ENCODE results near the gene ZSWIM9. TPM values are rescaled to one million over a fixed set of nuclear protein-coding genes. Genes with fewer than 3 reads are reported as not detected.

Gene ZSWIM9
- total RNA-seq, 1 experiment from 2014 or later = 2.9 TPM

DNA sequence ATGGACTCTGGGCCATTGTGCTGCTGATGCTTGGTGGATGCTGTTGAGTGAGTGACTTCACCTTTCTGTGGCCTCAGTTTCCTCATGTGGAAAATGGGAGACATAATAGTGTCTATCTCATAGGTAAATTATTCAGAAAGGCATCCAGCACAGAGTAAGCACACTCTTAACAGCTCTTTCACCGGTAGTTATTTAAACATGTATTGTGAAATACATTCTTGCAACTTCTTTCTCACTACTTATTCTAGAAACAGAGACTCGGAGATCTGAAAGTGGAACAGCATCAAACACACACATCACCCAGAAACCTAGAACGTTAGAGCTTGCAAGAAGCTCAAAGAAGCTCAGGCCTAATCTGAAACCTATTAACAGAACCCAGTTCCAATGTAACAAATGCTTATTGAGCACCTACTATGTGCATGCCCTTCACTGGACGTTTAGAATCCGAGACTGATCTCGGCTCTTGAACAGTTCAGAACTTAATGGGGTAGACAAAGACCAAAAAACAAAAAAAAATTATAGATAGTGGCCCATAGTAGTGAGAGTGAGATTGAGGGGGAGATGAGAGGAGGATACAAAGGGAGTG lies 4.1 kb downstream of the ZSWIM9 start:
- DNase-seq (ENCODE audit: low read depth) = no peak

DNA sequence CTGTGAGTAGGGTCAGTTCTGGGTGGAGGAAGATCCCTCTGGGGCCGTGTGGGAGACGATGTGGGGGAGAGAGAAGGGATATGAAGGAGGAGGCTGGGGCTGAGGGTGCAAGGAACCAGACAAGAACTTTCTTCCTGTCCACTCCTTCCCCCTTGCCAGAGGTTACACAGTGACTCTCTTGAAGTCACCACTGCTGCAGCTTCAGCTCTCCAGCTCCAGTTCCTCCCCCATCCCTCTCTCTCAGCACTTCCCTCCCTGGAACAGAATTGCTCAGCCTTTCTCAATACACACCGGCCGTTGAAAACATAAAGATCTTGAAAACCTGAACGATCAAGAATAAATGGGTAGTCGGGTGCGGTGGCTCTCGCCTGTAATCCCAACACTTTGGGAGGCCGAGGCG lies 5.1 kb downstream of the ZSWIM9 start:
- no peak for DNase-seq (ENCODE audit: low read depth)

DNA sequence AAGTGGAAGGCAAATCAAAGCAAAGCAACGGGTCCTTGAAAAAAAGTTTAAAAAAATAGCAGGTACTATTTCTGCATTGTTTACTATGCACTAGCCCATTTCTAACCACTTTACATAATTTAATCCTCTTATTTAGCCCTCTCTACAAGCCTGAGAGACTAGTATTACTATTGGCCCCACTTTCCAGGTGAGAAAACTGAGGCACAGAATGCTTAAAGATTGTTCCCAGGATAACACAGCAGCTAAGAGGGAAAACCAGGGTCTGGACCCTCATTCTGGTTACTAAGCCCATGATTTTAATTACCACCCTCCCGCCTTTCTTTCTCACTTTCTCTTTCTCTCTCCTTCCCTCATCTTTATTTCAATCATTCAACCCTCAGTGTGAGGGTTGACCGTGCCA lies 5.7 kb downstream of the ZSWIM9 start:
- no peak for DNase-seq (ENCODE audit: low read depth)

DNA sequence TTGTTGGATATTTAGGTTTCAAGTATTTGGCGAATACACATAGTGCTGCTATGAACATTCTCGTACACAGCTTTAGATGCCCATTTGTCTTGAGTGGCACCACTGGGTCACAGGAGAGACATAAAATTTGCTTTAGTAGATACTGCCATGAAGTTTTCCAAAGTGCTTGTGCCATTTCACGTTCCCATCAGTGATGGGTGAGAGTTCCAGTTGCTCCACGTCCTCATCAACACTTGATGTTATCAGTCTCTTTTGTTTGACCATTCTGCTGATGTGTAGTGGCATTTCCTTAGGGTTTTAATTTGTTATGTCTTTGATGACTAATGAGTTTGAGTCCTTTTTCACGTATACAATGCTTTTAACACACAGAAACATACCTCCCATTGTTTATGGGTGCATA lies 11.0 kb downstream of the ZSWIM9 start:
- DNase-seq (ENCODE audit: low read depth) = no peak

DNA sequence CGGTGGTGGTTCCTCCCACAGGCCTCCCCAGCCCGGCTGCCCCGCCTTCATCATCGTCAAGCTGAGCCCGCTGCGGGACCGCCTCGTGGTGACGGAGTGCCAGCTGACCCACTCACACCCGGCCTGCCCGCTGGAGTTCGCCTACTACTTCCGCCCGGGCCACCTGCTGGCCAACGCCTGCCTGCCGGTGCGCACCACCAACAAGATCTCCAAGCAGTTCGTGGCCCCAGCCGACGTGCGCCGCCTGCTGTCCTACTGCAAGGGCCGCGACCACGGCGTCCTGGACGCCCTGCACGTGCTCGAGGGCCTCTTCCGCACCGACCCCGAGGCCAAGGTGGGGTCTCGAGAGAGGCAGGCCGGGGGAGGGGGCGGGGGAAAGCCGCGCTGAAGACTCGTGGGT lies 12.0 kb downstream of the ZSWIM9 start:
- no peak for DNase-seq (ENCODE audit: low read depth)

DNA sequence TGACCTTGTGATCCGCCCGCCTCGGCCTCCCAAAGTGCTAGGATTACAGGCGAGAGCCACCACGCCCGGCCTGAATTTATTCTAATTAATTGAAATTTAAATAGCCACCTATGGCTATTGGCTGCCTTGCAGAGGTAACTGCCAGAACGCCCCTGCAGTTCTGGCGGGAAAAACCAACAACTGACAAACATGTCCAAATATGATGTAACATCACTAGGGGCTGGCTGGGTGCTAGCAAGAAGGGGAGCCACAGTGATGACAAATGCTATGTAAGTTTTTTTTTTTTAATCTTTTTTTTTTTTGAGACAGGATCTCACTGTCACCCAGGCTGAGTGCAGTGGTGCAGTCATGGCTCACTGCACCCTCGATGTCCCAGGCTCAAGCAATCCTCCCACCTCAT lies 12.9 kb downstream of the ZSWIM9 start:
- DNase-seq (ENCODE audit: low read depth) = no peak

DNA sequence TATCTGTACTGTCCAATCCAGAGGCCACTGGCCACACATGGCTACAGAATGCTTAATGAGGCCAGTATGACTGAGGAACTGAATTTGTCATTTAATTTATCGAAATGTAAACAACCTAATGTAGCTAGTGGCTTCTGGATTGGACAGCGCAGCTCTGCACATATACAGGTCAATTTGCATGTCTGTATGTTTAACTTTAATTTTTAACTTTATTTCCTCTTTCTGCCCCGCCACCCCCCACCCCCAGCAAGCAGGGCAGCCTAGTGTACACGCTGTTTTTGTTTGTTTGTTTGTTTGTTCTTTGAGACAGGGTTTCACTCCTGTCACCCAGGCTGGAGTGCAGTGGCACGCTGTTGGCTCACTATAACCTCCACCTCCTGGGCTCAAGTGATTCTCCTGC lies 15.5 kb downstream of the ZSWIM9 start:
- DNase-seq (ENCODE audit: low read depth) = no peak

DNA sequence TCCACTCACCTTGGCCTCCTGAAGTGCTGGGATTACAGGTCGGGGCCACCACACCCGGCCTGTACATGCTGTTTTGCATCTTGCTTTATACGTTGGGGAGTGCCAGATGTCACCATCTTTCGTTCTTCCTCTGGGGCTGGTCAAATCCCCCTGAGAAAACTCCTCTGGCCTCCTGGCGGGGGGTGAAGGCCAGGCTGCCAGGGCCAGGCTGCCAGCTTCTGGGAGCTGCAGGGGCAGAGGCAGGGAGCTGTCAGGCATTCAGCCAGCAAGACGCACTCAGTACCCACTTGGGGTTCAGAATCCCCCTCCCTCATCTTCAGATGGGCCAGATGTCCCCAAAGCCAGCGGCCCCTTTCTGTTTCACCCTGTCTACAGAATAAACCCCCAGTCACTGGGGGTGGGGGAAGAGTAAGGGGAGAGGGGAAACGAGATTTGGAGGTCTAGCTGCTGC lies 16.1 kb downstream of the ZSWIM9 start:
- no peak for DNase-seq (ENCODE audit: low read depth)

DNA sequence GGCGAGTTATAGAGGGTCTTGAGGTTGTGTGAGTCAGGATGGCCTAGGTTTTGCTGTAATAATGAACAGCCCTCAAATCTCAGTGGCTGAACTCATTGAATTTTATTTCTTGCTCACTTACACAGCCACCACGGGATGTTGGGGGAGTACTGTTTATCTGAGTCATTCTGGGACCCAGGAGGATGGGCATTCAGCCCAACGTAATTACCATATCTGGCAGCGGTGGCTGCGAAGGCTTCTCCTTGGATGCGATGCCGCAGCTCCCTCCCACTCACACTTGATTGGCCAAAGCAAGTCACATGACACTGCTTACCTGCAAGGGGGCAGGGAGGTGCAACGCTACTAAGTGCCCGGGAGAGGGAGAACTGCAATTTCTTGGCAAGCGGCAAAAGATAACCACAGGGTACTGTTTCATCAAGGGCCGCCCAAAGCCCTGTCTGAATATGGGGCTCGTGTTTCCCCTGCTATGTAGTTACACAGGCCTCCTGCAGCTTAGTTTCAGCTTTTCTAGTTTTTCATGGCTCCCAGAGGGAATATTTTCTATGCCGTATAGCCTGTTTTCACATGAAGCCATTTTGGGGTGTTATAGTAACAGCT lies 19.9 kb downstream of the ZSWIM9 start:
- DNase-seq (ENCODE audit: low read depth) = peak; percentile 19

DNA sequence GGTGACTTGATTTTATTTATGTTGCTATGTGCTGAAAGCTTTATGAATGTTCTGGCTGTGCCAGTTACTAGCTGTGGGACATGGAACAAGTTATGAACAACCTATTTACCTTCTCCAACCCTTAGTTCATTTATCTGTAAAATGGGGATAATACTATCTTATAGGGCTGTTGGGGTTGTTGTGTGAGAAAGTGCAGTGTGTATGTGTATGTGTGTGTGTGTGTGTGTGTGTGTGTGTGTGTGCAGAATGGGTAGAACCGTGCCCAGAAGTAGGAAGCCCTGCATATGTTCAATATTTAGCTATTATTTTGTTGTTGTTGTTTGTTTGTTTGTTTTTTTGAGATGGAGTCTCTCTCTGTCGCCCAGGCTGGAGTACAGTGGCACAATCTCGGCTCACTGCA lies 20.4 kb downstream of the ZSWIM9 start:
- DNase-seq (ENCODE audit: low read depth) = no peak

DNA sequence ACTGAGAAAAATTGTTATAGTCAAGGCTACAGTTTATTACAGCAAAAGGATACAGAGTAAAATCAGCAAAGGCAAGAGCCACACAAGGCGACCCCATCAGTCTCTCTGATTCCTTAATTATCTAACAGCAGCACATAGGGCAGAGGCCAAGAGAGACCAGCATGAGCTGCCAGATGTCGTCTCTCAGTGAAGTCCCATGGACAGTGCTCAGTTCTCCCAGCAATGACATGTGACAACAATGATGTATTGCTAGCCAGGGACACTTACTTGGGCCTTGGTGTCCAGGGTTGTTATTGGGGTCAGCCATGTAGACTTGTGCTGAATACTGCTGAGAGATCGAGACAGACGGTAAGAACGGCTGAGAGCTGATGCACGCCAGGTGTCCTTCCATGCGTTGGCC lies 22.3 kb downstream of the ZSWIM9 start:
- no peak for DNase-seq (ENCODE audit: low read depth)

DNA sequence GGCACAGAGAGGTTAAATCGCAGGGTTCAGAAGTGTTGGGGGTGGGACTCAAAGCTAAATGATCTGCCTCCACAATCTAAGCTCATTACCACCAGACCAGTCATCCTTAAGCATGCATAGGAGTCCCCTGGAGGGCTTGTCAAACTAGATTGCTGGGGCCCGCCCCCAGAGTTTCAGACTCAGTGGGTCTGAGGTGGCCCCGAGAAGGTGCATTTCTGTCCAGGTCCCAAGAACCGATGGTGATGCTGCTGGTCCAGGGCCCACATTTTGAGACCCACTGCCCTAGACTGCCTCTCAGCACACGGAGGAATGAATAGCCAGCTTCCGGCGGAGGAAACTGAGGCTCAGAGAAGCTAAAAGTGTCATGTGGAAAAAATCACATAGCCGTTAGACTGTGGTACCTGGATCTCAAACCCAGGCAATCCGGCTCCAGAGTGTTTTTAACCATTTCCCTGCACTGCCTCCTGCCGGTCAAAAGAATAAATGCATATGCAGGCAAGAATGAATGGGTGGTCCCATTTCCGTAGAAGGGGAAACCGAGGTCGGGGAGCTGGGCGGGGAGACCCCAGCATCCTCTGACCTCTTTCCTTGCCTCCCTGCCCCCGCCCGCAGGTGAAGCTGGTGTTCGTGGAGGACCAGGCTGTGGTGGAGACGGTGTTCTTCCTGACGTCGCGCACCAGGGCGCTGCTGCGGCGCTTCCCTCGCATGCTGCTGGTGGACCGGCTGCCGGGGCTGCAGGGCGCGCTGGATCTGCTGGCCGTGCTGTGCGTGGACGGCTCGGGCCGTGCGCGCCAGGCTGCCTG lies 23.8 kb downstream of the ZSWIM9 start:
- DNase-seq (ENCODE audit: low read depth) = no peak

DNA sequence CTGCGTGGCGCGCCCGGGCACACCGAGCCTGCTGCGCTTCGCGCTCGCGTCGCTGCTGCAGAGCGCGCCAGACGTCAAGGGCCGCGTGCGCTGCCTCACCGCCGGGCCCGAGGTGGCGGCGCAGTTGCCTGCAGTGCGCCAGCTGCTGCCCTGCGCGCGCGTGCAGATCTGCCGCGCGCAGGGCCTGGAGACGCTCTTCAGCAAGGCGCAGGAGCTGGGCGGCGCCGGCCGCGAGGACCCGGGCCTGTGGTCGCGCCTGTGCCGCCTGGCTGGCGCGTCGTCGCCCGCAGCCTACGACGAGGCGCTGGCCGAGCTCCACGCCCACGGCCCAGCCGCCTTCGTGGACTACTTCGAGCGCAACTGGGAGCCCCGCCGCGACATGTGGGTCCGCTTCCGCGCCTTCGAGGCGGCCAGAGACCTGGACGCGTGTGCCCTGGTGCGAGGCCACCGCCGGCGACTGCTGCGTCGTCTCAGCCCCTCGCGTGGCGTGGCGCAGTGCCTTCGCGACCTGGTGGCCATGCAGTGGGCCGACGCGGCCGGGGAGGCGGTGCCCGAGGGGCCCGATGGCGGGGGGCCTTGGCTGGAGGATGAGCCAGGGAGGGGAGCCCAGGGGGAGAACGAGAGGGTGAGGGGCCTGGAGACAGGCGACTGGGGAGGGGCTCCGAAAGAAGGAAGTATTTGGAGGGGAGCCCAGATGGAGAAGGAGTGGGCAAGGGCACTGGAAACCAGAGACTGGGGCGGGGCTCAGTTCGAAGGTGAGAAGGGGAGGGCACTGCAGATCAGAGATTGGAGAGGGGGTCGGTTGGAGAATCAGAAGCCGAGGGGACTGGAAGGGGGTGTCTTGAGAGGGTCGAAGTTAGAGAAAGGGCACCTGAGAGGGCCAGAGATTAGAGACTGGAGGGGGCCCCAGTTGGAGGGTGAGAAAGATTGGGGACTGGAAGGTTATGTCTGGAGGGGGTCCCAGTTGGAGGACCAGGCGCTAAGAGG lies 24.7 kb downstream of the ZSWIM9 start:
- no peak for DNase-seq (ENCODE audit: low read depth)

DNA sequence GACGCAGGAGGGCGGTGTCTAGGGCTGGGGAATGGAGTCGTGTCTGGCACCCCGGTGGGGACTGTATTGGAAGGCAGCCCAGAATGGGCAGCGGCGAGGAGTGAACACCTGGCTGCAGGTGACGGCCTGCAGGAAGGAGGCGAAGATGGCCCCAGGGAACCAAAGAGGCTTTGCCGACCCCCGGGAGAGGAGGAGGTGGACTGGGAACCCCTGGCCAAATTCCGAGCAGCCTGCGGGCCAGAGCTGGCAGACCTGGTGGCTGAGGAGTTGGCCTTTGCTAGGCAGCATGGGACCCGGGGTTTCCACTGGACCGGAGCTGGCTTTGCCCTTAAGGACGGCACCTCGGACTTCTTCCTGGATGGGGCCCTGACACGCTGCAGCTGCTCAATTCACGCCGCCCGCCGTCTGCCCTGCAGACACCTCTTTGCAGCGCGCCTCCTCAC lies 25.9 kb downstream of the ZSWIM9 start:
- DNase-seq (ENCODE audit: low read depth) = no peak

DNA sequence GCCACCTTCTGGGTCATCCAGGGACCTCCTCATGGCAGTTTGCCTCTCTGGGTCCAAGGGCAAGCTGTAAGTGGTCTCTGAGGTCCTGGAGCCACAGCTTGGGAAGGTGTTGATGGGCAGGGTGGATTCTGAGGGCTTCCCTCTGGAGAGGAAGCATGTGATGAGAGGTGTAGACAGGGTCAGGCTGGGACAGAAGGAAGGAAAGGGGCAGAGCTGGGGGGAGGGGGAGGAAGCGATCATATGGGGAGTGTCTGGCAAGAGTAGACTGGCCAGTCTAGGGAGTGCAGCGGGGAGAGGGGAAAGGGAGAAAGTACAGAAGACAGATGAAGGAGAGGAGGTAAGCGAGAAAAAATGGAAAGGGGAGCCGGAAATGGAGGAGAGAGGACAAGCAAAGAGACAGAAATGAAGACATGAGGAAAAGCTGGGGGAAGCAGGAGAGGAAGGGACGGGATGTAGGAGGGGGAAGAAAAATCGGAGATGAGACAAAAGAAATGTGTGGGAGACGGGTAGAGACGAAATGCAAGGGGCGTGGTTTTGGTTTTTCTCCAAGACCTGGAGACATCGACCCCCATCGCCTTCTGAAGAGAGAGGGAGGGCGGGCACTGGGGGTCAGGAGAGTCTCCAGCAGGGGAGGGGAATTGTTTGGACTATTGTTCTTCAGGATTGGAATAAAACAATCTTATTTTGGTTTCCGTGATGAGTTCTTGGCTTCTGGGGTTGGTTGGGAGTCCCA lies 26.6 kb downstream of the ZSWIM9 start:
- no peak for DNase-seq (ENCODE audit: low read depth)

DNA sequence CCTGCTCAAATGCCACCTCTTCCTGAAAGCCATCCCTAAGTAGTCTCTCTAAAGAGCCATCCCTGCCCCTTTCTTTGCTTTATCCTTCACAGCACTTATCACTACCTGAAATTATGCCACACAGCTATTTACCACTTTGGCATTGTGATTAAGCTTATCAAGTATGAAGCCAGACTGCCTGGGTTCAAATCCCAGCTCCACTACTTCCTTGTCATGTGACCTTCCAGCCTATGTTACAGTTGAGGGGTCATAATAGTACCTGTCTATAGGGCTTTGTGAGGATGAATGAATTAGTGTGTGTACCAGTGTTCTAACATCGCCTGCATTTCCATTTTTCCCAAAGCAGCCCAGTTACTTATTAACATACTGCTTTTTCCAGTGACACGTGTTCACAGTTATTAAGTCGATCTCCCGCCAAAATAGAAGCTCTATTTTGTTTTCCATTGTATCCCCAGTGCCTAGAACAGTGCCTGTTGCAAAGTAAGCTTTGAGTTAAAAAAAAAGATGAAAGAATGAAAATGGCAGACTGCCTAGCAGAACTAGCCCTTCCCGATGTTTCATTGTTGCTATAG lies 32.8 kb downstream of the ZSWIM9 start:
- peak; percentile 18 for DNase-seq (ENCODE audit: low read depth)

DNA sequence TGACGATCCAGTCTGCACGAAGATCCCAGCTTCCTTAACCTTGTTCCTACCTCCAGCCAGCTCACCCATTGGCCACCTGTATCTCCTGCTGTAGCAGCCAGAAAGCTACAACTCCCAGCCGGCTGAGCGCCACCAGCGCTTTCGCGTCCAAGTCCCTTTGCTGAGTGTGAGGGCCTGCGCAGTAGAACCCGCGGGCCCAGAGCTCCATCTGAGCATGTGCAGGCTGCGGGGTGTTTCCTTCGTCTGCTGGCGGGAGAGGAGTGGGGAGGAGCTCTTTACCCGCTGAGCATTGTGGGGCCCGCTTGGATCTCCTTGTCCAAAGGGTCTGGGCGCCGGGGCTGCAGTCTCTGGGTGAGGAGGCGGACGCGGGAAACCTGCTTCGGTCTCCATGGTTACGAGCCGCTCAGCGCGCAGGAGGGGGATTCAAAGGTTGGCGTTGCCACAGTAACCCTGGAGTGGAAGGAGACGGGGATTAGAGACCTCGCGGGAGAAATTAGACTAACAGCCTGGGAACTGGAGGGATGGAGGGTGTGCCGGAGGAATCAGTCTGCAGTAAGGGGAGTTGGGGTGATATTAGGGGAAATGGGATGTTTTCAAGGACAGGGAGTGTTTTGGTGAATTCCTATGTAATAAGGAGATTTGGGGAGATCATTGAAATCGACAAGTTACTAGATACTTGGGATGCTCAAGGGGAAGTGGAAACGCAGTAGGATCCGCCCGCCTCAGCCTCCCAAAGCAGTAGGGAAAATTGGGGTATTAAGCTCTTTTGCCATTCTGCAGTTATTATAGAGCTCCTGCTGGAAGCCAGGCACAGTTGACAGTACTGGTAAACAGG lies 33.5 kb downstream of the ZSWIM9 start:
- DNase-seq (ENCODE audit: low read depth) = peak; percentile 94

DNA sequence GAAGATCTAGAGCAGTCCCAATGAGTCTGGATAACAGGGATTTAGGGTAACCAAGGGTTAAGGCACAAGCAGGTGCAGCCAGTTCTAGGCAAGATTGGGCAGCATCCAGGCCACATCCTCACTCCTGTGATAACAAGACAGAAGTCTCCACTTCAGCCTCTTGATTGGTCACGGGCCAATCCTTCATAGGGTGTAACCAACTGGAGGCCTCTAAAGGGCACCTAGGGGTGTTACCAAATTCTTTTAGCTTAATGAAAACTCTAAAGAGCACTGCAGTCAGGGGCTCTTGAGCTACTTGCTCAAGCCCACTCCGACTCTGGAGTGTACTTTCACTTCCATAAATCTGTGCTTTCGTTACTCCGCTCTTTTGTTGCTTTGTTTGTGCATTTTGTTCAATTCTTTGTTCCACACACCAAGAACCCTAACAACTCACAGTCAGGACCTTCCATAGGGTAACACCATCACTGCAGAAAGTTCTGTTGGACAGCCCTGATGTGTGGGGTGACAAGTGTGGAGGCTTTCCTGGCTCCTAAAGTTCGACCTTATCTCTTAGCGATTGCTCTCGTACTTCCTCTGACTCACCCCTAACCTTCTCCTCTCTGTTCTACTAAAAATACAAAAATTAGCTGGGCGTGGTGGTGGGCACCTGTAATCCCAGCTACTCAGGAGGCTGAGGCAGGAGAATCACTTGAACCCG lies 36.1 kb downstream of the ZSWIM9 start:
- DNase-seq (ENCODE audit: low read depth) = no peak

DNA sequence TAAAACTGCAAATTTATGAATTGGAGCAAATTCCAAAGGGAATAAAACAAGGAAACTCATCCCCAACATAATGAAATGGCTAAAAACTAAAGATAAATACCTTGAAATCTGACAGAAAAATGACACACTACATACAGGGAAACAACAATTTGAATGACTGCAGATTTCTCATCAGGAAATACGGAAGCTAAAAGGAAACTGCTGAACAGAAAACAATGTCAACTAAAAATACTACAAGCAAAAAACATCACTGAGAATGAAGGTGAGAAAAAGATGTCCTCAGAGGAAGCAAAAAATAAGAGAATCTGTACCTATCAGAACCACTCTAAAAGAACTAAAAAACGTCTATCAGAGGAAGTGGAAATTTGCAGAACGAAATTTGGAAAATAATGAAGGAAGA lies 39.5 kb downstream of the ZSWIM9 start:
- DNase-seq (ENCODE audit: low read depth) = no peak
